B cell (primary cell): ENCODE results near the gene GNAT3.

Experiments
- CTCF ChIP-seq: fragments of 200-600 bp; IDR thresholded peaks from one replicate; pipeline ENCODE4 v1.8.0; 2022; ENCODE audit warnings: antibody characterized with exemption, mild to moderate bottlenecking
- EZH2 ChIP-seq: IDR thresholded peaks from 2 replicates; pipeline ENCODE4 v1.6.1; 2012; ENCODE audit warnings: borderline replicate concordance, low read depth, mild to moderate bottlenecking, moderate library complexity, low read length; ENCODE audit not compliant: insufficient read depth, poor library complexity, severe bottlenecking

- TF ChIP-seq CTCF (no peak), EZH2 (no peak)
These were observed 96.8 kb downstream of the GNAT3 start for GRCh38 chr7:80415114-80415513.
